Measurements from ENCODE around the gene LEKR1. TPM values are rescaled to one million over a fixed set of nuclear protein-coding genes. Genes with fewer than 3 reads are reported as not detected.

Gene LEKR1
- total RNA-seq, 1 donor from 2014 or later: 3.4 TPM

DNA sequence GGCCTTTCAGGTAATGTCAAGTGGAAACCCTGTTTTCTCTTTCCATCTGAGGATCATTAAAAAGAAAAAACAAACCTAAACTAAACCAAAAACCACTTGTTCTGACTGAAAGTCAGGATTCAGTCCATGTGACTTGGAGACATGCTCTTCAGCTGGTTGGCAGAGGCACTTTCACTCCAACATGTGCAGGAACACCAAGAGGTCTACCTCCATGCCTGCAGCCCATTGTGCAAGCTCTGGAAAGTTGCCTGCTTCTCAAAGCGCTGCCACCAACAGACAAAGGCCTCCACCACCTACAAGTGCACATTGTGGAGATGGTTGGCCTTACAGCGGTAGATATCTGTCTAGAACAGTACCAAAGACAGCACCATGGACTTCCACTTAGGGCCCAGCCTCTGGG lies 161.8 kb downstream of the LEKR1 start:
- no peaks in the 10 kb centered on the region for H3K36me3 Mint-ChIP-seq
- peaks cover 16% of the 10 kb centered on the region for H3K9me3 Mint-ChIP-seq
- no peak for DNase-seq (ENCODE audit: low spot score in 2 of 2, unreplicated experiment in 2 of 2)
- H3K27ac Mint-ChIP-seq: no peak overlapping the region
- TF ChIP-seq CTCF (IDR thresholded peaks at IDR 0.05; ENCODE audit: unreplicated experiment): no peak
- peaks cover 2% of the 10 kb centered on the region for H3K4me1 Mint-ChIP-seq
- H3K27me3 Mint-ChIP-seq (ENCODE audit: low read depth): no peaks in the 10 kb centered on the region
- H3K4me3 Mint-ChIP-seq: no peak overlapping the region

DNA sequence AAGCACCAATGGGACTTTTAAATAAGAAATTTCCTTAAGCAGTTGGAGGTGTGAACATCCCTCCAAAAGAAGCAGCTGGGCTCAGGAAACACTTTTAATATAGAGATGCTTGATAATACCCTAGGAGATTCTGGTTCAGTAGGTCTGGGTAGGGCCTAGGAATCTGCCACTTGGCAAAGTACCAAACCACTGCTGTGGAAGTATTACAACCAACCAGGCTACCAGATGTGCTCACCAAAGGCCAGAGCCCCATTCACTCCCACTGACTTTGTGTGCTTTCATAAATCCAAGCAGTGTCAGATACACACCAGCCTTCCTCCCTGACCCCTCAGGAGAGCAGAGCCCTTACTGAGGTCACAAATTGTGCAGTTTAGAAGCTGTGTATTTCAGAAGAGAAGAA lies 171.2 kb downstream of the LEKR1 start:
- Mint-ChIP-seq H3K36me3 (no peaks in the 10 kb centered on the region), H3K27me3 (ENCODE audit: low read depth) (no peaks in the 10 kb centered on the region), H3K9me3 (no peaks in the 10 kb centered on the region), H3K4me1 (no peaks in the 10 kb centered on the region), H3K4me3 (no peak overlapping the region), H3K27ac (no peak overlapping the region)
- no peak for TF ChIP-seq CTCF (IDR thresholded peaks at IDR 0.05; ENCODE audit: unreplicated experiment)
- no peak for DNase-seq (ENCODE audit: low spot score in 2 of 2, unreplicated experiment in 2 of 2)

DNA sequence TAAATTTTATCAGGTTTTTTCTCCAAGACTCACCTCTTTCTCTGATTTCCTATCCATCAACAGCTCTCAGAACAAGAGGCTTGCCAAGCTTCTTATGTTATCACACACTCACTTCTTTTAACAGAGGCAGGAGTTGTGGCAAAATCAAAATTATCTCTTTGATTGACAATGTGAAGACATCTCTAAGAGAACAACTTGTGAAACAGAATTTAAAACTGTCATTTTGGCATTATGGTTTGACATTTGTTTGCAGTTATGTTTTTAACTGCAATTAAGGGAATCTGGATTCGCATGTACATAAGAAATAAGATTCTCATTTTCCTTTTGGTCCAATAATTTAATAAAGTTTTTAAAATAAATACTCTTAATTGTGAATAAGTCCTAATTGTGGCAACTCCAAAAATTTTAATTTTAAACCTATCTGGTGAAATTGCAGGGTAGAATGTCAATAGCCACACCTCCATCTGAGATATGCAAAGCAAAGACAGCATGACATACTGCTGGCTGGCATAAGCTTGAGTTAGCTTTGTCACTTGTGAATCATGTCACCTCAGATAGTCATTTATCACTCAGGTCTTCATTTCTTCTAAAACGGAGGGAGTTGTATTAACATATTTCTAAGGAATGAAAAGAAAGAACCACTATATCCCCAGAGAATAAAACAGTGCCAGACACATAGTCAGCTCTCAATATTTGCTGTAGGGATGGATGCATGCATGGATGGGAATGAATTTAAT lies 175.2 kb downstream of the LEKR1 start:
- Mint-ChIP-seq H3K9me3 (peaks cover 13% of the 10 kb centered on the region), H3K4me1 (no peaks in the 10 kb centered on the region), H3K27me3 (ENCODE audit: low read depth) (no peaks in the 10 kb centered on the region), H3K36me3 (no peaks in the 10 kb centered on the region), H3K4me3 (no peak overlapping the region), H3K27ac (no peak overlapping the region)
- no peak for DNase-seq (ENCODE audit: low spot score in 2 of 2, unreplicated experiment in 2 of 2)
- no peak for TF ChIP-seq CTCF (IDR thresholded peaks at IDR 0.05; ENCODE audit: unreplicated experiment)

GRCh38 chr3:157021679-157022078 lies 195.5 kb downstream of the LEKR1 start:
- Mint-ChIP-seq H3K4me1 (peaks cover 3% of the 10 kb centered on the region), H3K9me3 (peaks cover 2% of the 10 kb centered on the region), H3K27me3 (ENCODE audit: low read depth) (no peaks in the 10 kb centered on the region), H3K36me3 (no peaks in the 10 kb centered on the region), H3K4me3 (no peak overlapping the region), H3K27ac (no peak overlapping the region)
- no peak for DNase-seq (ENCODE audit: low spot score in 2 of 2, unreplicated experiment in 2 of 2)
- no peak for TF ChIP-seq CTCF (IDR thresholded peaks at IDR 0.05; ENCODE audit: unreplicated experiment)

GRCh38 chr3:157023226-157023625 lies 197.1 kb downstream of the LEKR1 start:
- Mint-ChIP-seq H3K4me3 (no peak overlapping the region), H3K27ac (no peak overlapping the region), H3K36me3 (no peaks in the 10 kb centered on the region), H3K27me3 (ENCODE audit: low read depth) (no peaks in the 10 kb centered on the region), H3K4me1 (peaks cover 6% of the 10 kb centered on the region), H3K9me3 (no peaks in the 10 kb centered on the region)
- DNase-seq (ENCODE audit: low spot score in 2 of 2, unreplicated experiment in 2 of 2): no peak
- TF ChIP-seq CTCF (IDR thresholded peaks at IDR 0.05; ENCODE audit: unreplicated experiment): no peak
